ENCODE measurements around the gene CAMSAP1. TPM values are rescaled to one million over a fixed set of nuclear protein-coding genes. Genes with fewer than 3 reads are reported as not detected.

CAMSAP1 gene
- polyA plus RNA-seq, 4 donors = 1.6 to 6.7 (median 3.2) TPM

- peaks cover 15 to 77% (median 21%) of the 10 kb centered on the region in 3 donors for H3K36me3 ChIP-seq (ENCODE audit: control insufficient read depth in 3 of 3, insufficient read depth in 2 of 3, low read depth in 1 of 3, low read length in 3 of 3)
- H3K27me3 ChIP-seq (ENCODE audit: control insufficient read depth in 3 of 3, insufficient read depth in 3 of 3, low read length in 3 of 3) = no peaks in the 10 kb centered on the region
Measured at GRCh38 chr9:135819905-135820304, 87.4 kb downstream of the CAMSAP1 start.

GRCh38 chr9:135818718-135819475 is 88.4 kb downstream of the CAMSAP1 start:
- DNase-seq = no peak
- Histone ChIP-seq H3K9me3 (ENCODE audit: control insufficient read depth in 2 of 2, insufficient read depth in 1 of 2, low read depth in 1 of 2, low read length in 1 of 2) (no peaks in the 10 kb centered on the region), H3K27ac (ENCODE audit: low read depth in 1 of 3, low read length in 2 of 3) (no peak overlapping the region), H3K36me3 (ENCODE audit: control insufficient read depth in 3 of 3, insufficient read depth in 2 of 3, low read depth in 1 of 3, low read length in 3 of 3) (peaks cover 19 to 84% (median 23%) of the 10 kb centered on the region in 3 donors), H3K27me3 (ENCODE audit: control insufficient read depth in 3 of 3, insufficient read depth in 3 of 3, low read length in 3 of 3) (no peaks in the 10 kb centered on the region), H3K4me1 (ENCODE audit: control insufficient read depth in 3 of 3, insufficient read depth in 2 of 3, low read depth in 1 of 3, low read length in 2 of 3) (peaks cover 0 to 10% (median 0%) of the 10 kb centered on the region in 3 donors), H3K4me3 (ENCODE audit: low read depth in 1 of 3, low read length in 3 of 3) (no peak overlapping the region)
- FAIRE-seq = no peak
- 97 to 99% (median 98%) methylated on average over 42 to 43 of the region's 43 CpGs for WGBS, 3 donors

More at GRCh38 chr9:135819905-135820304, 87.4 kb downstream of the CAMSAP1 start:
- Histone ChIP-seq H3K9me3 (ENCODE audit: control insufficient read depth in 2 of 2, insufficient read depth in 1 of 2, low read depth in 1 of 2, low read length in 1 of 2) (no peaks in the 10 kb centered on the region), H3K4me3 (ENCODE audit: low read depth in 1 of 3, low read length in 3 of 3) (no peak overlapping the region), H3K27ac (ENCODE audit: low read depth in 1 of 3, low read length in 2 of 3) (no peak overlapping the region), H3K4me1 (ENCODE audit: control insufficient read depth in 3 of 3, insufficient read depth in 2 of 3, low read depth in 1 of 3, low read length in 2 of 3) (peaks cover 0 to 8% (median 0%) of the 10 kb centered on the region in 3 donors)
- DNase-seq (no peak), FAIRE-seq (no peak)
- 91 to 94% (median 93%) methylated on average over 13 of the region's 13 CpGs for WGBS, 3 donors

- Histone ChIP-seq H3K4me1 (ENCODE audit: control insufficient read depth in 3 of 3, insufficient read depth in 2 of 3, low read depth in 1 of 3, low read length in 2 of 3) (peaks cover 0 to 10% (median 0%) of the 10 kb centered on the region in 3 donors), H3K36me3 (ENCODE audit: control insufficient read depth in 3 of 3, insufficient read depth in 2 of 3, low read depth in 1 of 3, low read length in 3 of 3) (peaks cover 19 to 85% (median 26%) of the 10 kb centered on the region in 3 donors), H3K4me3 (ENCODE audit: low read depth in 1 of 3, low read length in 3 of 3) (no peak overlapping the region), H3K9me3 (ENCODE audit: control insufficient read depth in 2 of 2, insufficient read depth in 1 of 2, low read depth in 1 of 2, low read length in 1 of 2) (no peaks in the 10 kb centered on the region), H3K27ac (ENCODE audit: low read depth in 1 of 3, low read length in 2 of 3) (no peak overlapping the region), H3K27me3 (ENCODE audit: control insufficient read depth in 3 of 3, insufficient read depth in 3 of 3, low read length in 3 of 3) (no peaks in the 10 kb centered on the region)
- FAIRE-seq (no peak), DNase-seq (no peak)
- WGBS, 3 donors = 96 to 98% (median 97%) methylated on average over 66 of the region's 66 CpGs
Measured at GRCh38 chr9:135817951-135818717, 89.2 kb downstream of the CAMSAP1 start.

- no peak overlapping the region for H3K27ac ChIP-seq (ENCODE audit: low read depth in 1 of 3, low read length in 2 of 3)
- WGBS, 3 donors = 91 to 97% (median 92%) methylated on average over 12 of the region's 12 CpGs
- no peak for DNase-seq
Measured at GRCh38 chr9:135816651-135816970, 90.7 kb downstream of the CAMSAP1 start.

GRCh38 chr9:135815830-135816650 is 91.3 kb downstream of the CAMSAP1 start:
- peak overlapping the region in 1 of 3 donors; percentile 45 for H3K27ac ChIP-seq (ENCODE audit: low read depth in 1 of 3, low read length in 2 of 3)
- DNase-seq (no peak), FAIRE-seq (no peak)
- no peak overlapping the region for H3K4me3 ChIP-seq (ENCODE audit: low read depth in 1 of 3, low read length in 3 of 3)
- H3K4me1 ChIP-seq (ENCODE audit: control insufficient read depth in 3 of 3, insufficient read depth in 2 of 3, low read depth in 1 of 3, low read length in 2 of 3) = peaks cover 0 to 10% (median 0%) of the 10 kb centered on the region in 3 donors
- H3K36me3 ChIP-seq (ENCODE audit: control insufficient read depth in 3 of 3, insufficient read depth in 2 of 3, low read depth in 1 of 3, low read length in 3 of 3) = peaks cover 19 to 82% (median 21%) of the 10 kb centered on the region in 3 donors
- H3K27me3 ChIP-seq (ENCODE audit: control insufficient read depth in 3 of 3, insufficient read depth in 3 of 3, low read length in 3 of 3) = no peaks in the 10 kb centered on the region
- WGBS, 3 donors = 85 to 91% (median 89%) methylated on average over 28 of the region's 28 CpGs
- H3K9me3 ChIP-seq (ENCODE audit: control insufficient read depth in 2 of 2, insufficient read depth in 1 of 2, low read depth in 1 of 2, low read length in 1 of 2) = no peaks in the 10 kb centered on the region

More at GRCh38 chr9:135816651-135816970, 90.7 kb downstream of the CAMSAP1 start:
- no peaks in the 10 kb centered on the region for H3K27me3 ChIP-seq (ENCODE audit: control insufficient read depth in 3 of 3, insufficient read depth in 3 of 3, low read length in 3 of 3)
- H3K4me3 ChIP-seq (ENCODE audit: low read depth in 1 of 3, low read length in 3 of 3) = no peak overlapping the region
- H3K36me3 ChIP-seq (ENCODE audit: control insufficient read depth in 3 of 3, insufficient read depth in 2 of 3, low read depth in 1 of 3, low read length in 3 of 3) = peaks cover 19 to 82% (median 21%) of the 10 kb centered on the region in 3 donors
- H3K4me1 ChIP-seq (ENCODE audit: control insufficient read depth in 3 of 3, insufficient read depth in 2 of 3, low read depth in 1 of 3, low read length in 2 of 3) = peaks cover 0 to 10% (median 0%) of the 10 kb centered on the region in 3 donors
- FAIRE-seq = no peak
- no peaks in the 10 kb centered on the region for H3K9me3 ChIP-seq (ENCODE audit: control insufficient read depth in 2 of 2, insufficient read depth in 1 of 2, low read depth in 1 of 2, low read length in 1 of 2)

GRCh38 chr9:135815413-135815812 is 91.9 kb downstream of the CAMSAP1 start:
- peaks cover 0 to 10% (median 0%) of the 10 kb centered on the region in 3 donors for H3K4me1 ChIP-seq (ENCODE audit: control insufficient read depth in 3 of 3, insufficient read depth in 2 of 3, low read depth in 1 of 3, low read length in 2 of 3)
- peaks cover 14 to 81% (median 21%) of the 10 kb centered on the region in 3 donors for H3K36me3 ChIP-seq (ENCODE audit: control insufficient read depth in 3 of 3, insufficient read depth in 2 of 3, low read depth in 1 of 3, low read length in 3 of 3)
- DNase-seq (peak in 1 of 2 donors; percentile 49), FAIRE-seq (no peak)
- H3K4me3 ChIP-seq (ENCODE audit: low read depth in 1 of 3, low read length in 3 of 3) = no peak overlapping the region
- 70 to 86% (median 84%) methylated on average over 4 of the region's 4 CpGs for WGBS, 3 donors
- peak overlapping the region in 1 of 3 donors; percentile 66 for H3K27ac ChIP-seq (ENCODE audit: low read depth in 1 of 3, low read length in 2 of 3)
- no peaks in the 10 kb centered on the region for H3K27me3 ChIP-seq (ENCODE audit: control insufficient read depth in 3 of 3, insufficient read depth in 3 of 3, low read length in 3 of 3)
- no peaks in the 10 kb centered on the region for H3K9me3 ChIP-seq (ENCODE audit: control insufficient read depth in 2 of 2, insufficient read depth in 1 of 2, low read depth in 1 of 2, low read length in 1 of 2)

- H3K36me3 ChIP-seq (ENCODE audit: control insufficient read depth in 3 of 3, insufficient read depth in 2 of 3, low read depth in 1 of 3, low read length in 3 of 3) = peaks cover 14 to 83% (median 21%) of the 10 kb centered on the region in 3 donors
- peak overlapping the region in 1 of 3 donors; percentile 66 for H3K27ac ChIP-seq (ENCODE audit: low read depth in 1 of 3, low read length in 2 of 3)
- peaks cover 0 to 10% (median 0%) of the 10 kb centered on the region in 3 donors for H3K4me1 ChIP-seq (ENCODE audit: control insufficient read depth in 3 of 3, insufficient read depth in 2 of 3, low read depth in 1 of 3, low read length in 2 of 3)
- no peaks in the 10 kb centered on the region for H3K27me3 ChIP-seq (ENCODE audit: control insufficient read depth in 3 of 3, insufficient read depth in 3 of 3, low read length in 3 of 3)
- no peaks in the 10 kb centered on the region for H3K9me3 ChIP-seq (ENCODE audit: control insufficient read depth in 2 of 2, insufficient read depth in 1 of 2, low read depth in 1 of 2, low read length in 1 of 2)
- FAIRE-seq (no peak), DNase-seq (peak in 1 of 2 donors; percentile 73)
- H3K4me3 ChIP-seq (ENCODE audit: low read depth in 1 of 3, low read length in 3 of 3) = no peak overlapping the region
- 85 to 93% (median 88%) methylated on average over 7 to 12 of the region's 12 CpGs for WGBS, 3 donors
Measured at GRCh38 chr9:135814421-135815095, 92.8 kb downstream of the CAMSAP1 start.
